Stimulated activated CD8-positive, alpha-beta memory T cell treated with anti-CD3 and anti-CD28 coated beads, Interleukin-7, amount 100 ng/mL, for 4 hours (primary cell): ENCODE data around the gene MVP.
A peak's percentile ranks its signal among the peaks of the same experiment; 100 is the strongest.

Experiments used
- DNase-seq, 2 donors: peaks; one replicate each; pipeline ENCODE4 v3.0.0-alpha.2; 2020; ENCODE audit warnings: low read depth in 2 of 2

The MVP gene

GRCh38 chr16:29804455-29805231 is 15.6 kb upstream of the MVP start:
- DNase-seq = no peak

- peak; percentile 97 for DNase-seq
These were observed 14.8 kb upstream of the MVP start for GRCh38 chr16:29805232-29806098.

GRCh38 chr16:29806099-29806579 is 14.1 kb upstream of the MVP start, which contains the start of gene MAZ:
Gene MAZ, plus strand, starts transcription at chr16:29806529. Its CDS starts 173 bp downstream, at chr16:29806702.
- DNase-seq = peak in 1 of 2 donors; percentile 78

GRCh38 chr16:29806641-29807425 is 13.4 kb upstream of the MVP start:
- DNase-seq = peak in 1 of 2 donors; percentile 51

- DNase-seq = peak; percentile 87 to 88
These were observed 12.6 kb upstream of the MVP start for GRCh38 chr16:29807426-29808218.

GRCh38 chr16:29808219-29808900 is 11.9 kb upstream of the MVP start:
- no peak for DNase-seq

GRCh38 chr16:29809031-29809747 is 11.1 kb upstream of the MVP start:
- DNase-seq = no peak

GRCh38 chr16:29809850-29810698 is 10.2 kb upstream of the MVP start:
- peak in 1 of 2 donors; percentile 57 for DNase-seq

- DNase-seq = no peak
These were observed 9.5 kb upstream of the MVP start for GRCh38 chr16:29810699-29811169.

- DNase-seq = peak in 1 of 2 donors; percentile 67
These were observed 8.9 kb upstream of the MVP start for GRCh38 chr16:29811170-29811895.

- DNase-seq = peak in 1 of 2 donors; percentile 45
These were observed 8.2 kb upstream of the MVP start, which contains the start of gene PRRT2 for GRCh38 chr16:29811896-29812665. Gene PRRT2, plus strand, starts transcription at chr16:29812193. Its CDS starts 862 bp downstream, at chr16:29813055.

- DNase-seq = no peak
These were observed 7.3 kb upstream of the MVP start for GRCh38 chr16:29812754-29813643.

GRCh38 chr16:29813644-29814562 is 6.4 kb upstream of the MVP start:
- DNase-seq = no peak

- DNase-seq = no peak
These were observed 5.7 kb upstream of the MVP start for GRCh38 chr16:29814592-29814991.
